Measurements from ENCODE around the gene EFNA5.

Gene EFNA5

GRCh38 chr5:107630184-107630583 is 40.6 kb downstream of the EFNA5 start:
- no peak for DNase-seq (ENCODE audit: low read depth)

GRCh38 chr5:107624235-107624634 is 46.5 kb downstream of the EFNA5 start:
- TF ChIP-seq POLR2A (IDR thresholded peaks at IDR 0.05; ENCODE audit: extremely low read depth, insufficient read length) = no peak
- TF ChIP-seq MYC (IDR thresholded peaks at IDR 0.05; ENCODE audit: low read depth, low read length) = no peak
- no peak for TF ChIP-seq MAX (IDR thresholded peaks at IDR 0.05; ENCODE audit: low read depth, low read length)
- no peak for TF ChIP-seq CTCF (IDR thresholded peaks at IDR 0.05; ENCODE audit: low read depth, low read length)
- no peak for DNase-seq (ENCODE audit: low read depth)
- H3K4me3 ChIP-seq (ENCODE audit: low read depth, low read length) = no peak overlapping the region

More at GRCh38 chr5:107630184-107630583, 40.6 kb downstream of the EFNA5 start:
- H3K4me3 ChIP-seq (ENCODE audit: low read depth, low read length) = no peak overlapping the region
- TF ChIP-seq MAX (IDR thresholded peaks at IDR 0.05; ENCODE audit: low read depth, low read length) (no peak), MYC (IDR thresholded peaks at IDR 0.05; ENCODE audit: low read depth, low read length) (no peak), CTCF (IDR thresholded peaks at IDR 0.05; ENCODE audit: low read depth, low read length) (no peak), POLR2A (IDR thresholded peaks at IDR 0.05; ENCODE audit: extremely low read depth, insufficient read length) (no peak)

GRCh38 chr5:107621089-107621488 is 49.6 kb downstream of the EFNA5 start:
- TF ChIP-seq POLR2A (IDR thresholded peaks at IDR 0.05; ENCODE audit: extremely low read depth, insufficient read length) = no peak
- no peak overlapping the region for H3K4me3 ChIP-seq (ENCODE audit: low read depth, low read length)
- no peak for DNase-seq (ENCODE audit: low read depth)

GRCh38 chr5:107619781-107620180 is 51.0 kb downstream of the EFNA5 start:
- H3K4me3 ChIP-seq (ENCODE audit: low read depth, low read length) = no peak overlapping the region
- no peak for DNase-seq (ENCODE audit: low read depth)
- TF ChIP-seq POLR2A (IDR thresholded peaks at IDR 0.05; ENCODE audit: extremely low read depth, insufficient read length) = no peak
- TF ChIP-seq MAX (IDR thresholded peaks at IDR 0.05; ENCODE audit: low read depth, low read length) = no peak
- no peak for TF ChIP-seq CTCF (IDR thresholded peaks at IDR 0.05; ENCODE audit: low read depth, low read length)
- no peak for TF ChIP-seq MYC (IDR thresholded peaks at IDR 0.05; ENCODE audit: low read depth, low read length)

- DNase-seq (ENCODE audit: low read depth) = no peak
- TF ChIP-seq MYC (IDR thresholded peaks at IDR 0.05; ENCODE audit: low read depth, low read length) (no peak), CTCF (IDR thresholded peaks at IDR 0.05; ENCODE audit: low read depth, low read length) (no peak), MAX (IDR thresholded peaks at IDR 0.05; ENCODE audit: low read depth, low read length) (no peak), POLR2A (IDR thresholded peaks at IDR 0.05; ENCODE audit: extremely low read depth, insufficient read length) (no peak)
- H3K4me3 ChIP-seq (ENCODE audit: low read depth, low read length) = no peak overlapping the region
Measured at GRCh38 chr5:107618242-107618641, 52.5 kb downstream of the EFNA5 start.

GRCh38 chr5:107617052-107617451 is 53.7 kb downstream of the EFNA5 start:
- TF ChIP-seq MAX (IDR thresholded peaks at IDR 0.05; ENCODE audit: low read depth, low read length) (no peak), CTCF (IDR thresholded peaks at IDR 0.05; ENCODE audit: low read depth, low read length) (no peak), MYC (IDR thresholded peaks at IDR 0.05; ENCODE audit: low read depth, low read length) (no peak), POLR2A (IDR thresholded peaks at IDR 0.05; ENCODE audit: extremely low read depth, insufficient read length) (no peak)
- DNase-seq (ENCODE audit: low read depth) = no peak
- no peak overlapping the region for H3K4me3 ChIP-seq (ENCODE audit: low read depth, low read length)

Data from NB4 (cell line).